H9 (cell line): Measurements from ENCODE around the gene UQCR10. TPM values are rescaled to one million over a fixed set of nuclear protein-coding genes. Genes with fewer than 3 reads are reported as not detected.

Experiments
- DNase-seq: peaks from one replicate; pipeline ENCODE4 v3.0.0-alpha.2; 2017
- H2AFZ ChIP-seq: one replicate; pipeline ENCODE4 v1.6.1; 2013; ENCODE audit warnings: mild to moderate bottlenecking, low read length, control low read depth, moderate library complexity
- H2AK5ac ChIP-seq: 2 replicates; pipeline ENCODE4 v1.6.1; 2013; ENCODE audit warnings: low read length, control low read depth, mixed read lengths; ENCODE audit not compliant: insufficient read length
- H2BK120ac ChIP-seq: one replicate; pipeline ENCODE4 v1.6.1; 2013; ENCODE audit warnings: low read depth, mild to moderate bottlenecking, low read length, control low read depth, inconsistent platforms; ENCODE audit not compliant: poor library complexity, severe bottlenecking
- H2BK12ac ChIP-seq: 2 replicates; pipeline ENCODE4 v1.6.1; 2013; ENCODE audit warnings: low read length, control low read depth, mixed read lengths, low read depth; ENCODE audit not compliant: insufficient read length
- H2BK15ac ChIP-seq: 2 replicates; pipeline ENCODE4 v1.6.1; 2013; ENCODE audit warnings: low read depth, low read length, control low read depth
- H2BK20ac ChIP-seq: one replicate; pipeline ENCODE4 v1.6.1; 2013; ENCODE audit warnings: low read depth, mild to moderate bottlenecking, low read length, control low read depth, inconsistent platforms; ENCODE audit not compliant: poor library complexity, severe bottlenecking
- H2BK5ac ChIP-seq: 2 replicates; pipeline ENCODE4 v1.6.1; 2013; ENCODE audit warnings: low read length, control low read depth, mixed read lengths; ENCODE audit not compliant: insufficient read length
- H3K14ac ChIP-seq: 2 replicates; pipeline ENCODE4 v1.6.1; 2013; ENCODE audit warnings: low read length, control low read depth; ENCODE audit not compliant: insufficient read depth
- H3K18ac ChIP-seq: 2 replicates; pipeline ENCODE4 v1.6.1; 2013; ENCODE audit warnings: low read depth, mild to moderate bottlenecking, mixed read lengths, low read length, control low read depth; ENCODE audit not compliant: insufficient read length
- H3K23ac ChIP-seq: 2 replicates; pipeline ENCODE4 v1.6.1; 2013; ENCODE audit warnings: low read length, control low read depth, mixed read lengths, low read depth; ENCODE audit not compliant: insufficient read length
- H3K23me2 ChIP-seq: 2 replicates; pipeline ENCODE4 v1.6.1; 2013; ENCODE audit warnings: low read depth, mild to moderate bottlenecking, mixed read lengths, low read length, control low read depth; ENCODE audit not compliant: insufficient read length, poor library complexity, severe bottlenecking
- H3K27ac ChIP-seq: 2 replicates; pipeline ENCODE4 v1.5.1; 2013; ENCODE audit warnings: low read length, control low read depth, mixed read lengths, low read depth; ENCODE audit not compliant: insufficient read length
- H3K27me3 ChIP-seq: 2 replicates; pipeline ENCODE4 v1.6.1; 2013; ENCODE audit warnings: low read length, control low read depth, inconsistent platforms; ENCODE audit not compliant: insufficient read depth
- H3K4ac ChIP-seq: 2 replicates; pipeline ENCODE4 v1.6.1; 2013; ENCODE audit warnings: low read depth, mild to moderate bottlenecking, control low read depth, inconsistent platforms, low read length, moderate library complexity
- H3K4me1 ChIP-seq: 2 replicates; pipeline ENCODE4 v1.6.1; 2013; ENCODE audit warnings: low read length, control low read depth, inconsistent platforms; ENCODE audit not compliant: insufficient read depth
- H3K4me2 ChIP-seq: 2 replicates; pipeline ENCODE4 v1.6.1; 2013; ENCODE audit warnings: low read length, control low read depth, mixed read lengths; ENCODE audit not compliant: insufficient read length, insufficient read depth
- H3K56ac ChIP-seq: 2 replicates; pipeline ENCODE4 v1.6.1; 2013; ENCODE audit warnings: low read depth, mild to moderate bottlenecking, mixed read lengths, low read length, control low read depth; ENCODE audit not compliant: insufficient read length
- H3K79me1 ChIP-seq: 2 replicates; pipeline ENCODE4 v1.6.1; 2013; ENCODE audit warnings: low read depth, mild to moderate bottlenecking, moderate library complexity, low read length, control low read depth, inconsistent platforms; ENCODE audit not compliant: insufficient read depth, poor library complexity, severe bottlenecking
- H3K79me2 ChIP-seq: 2 replicates; pipeline ENCODE4 v1.6.1; 2013; ENCODE audit warnings: low read length, control low read depth, inconsistent platforms; ENCODE audit not compliant: insufficient read depth
- H3K9ac ChIP-seq: 2 replicates; pipeline ENCODE4 v1.6.1; 2013; ENCODE audit warnings: low read length, control low read depth, mixed read lengths; ENCODE audit not compliant: insufficient read length; ENCODE audit errors: extremely low read depth
- H3K9me3 ChIP-seq: one replicate; pipeline ENCODE4 v1.6.1; 2013; ENCODE audit warnings: low read depth, low read length, inconsistent platforms; ENCODE audit not compliant: control insufficient read depth
- H3T11ph ChIP-seq: one replicate; pipeline ENCODE4 v1.6.1; 2013; ENCODE audit warnings: mild to moderate bottlenecking, low read length, control low read depth, inconsistent platforms
- H4K20me1 ChIP-seq: one replicate; pipeline ENCODE4 v1.6.1; 2013; ENCODE audit not compliant: control insufficient read depth, insufficient read length, insufficient read depth
- H4K5ac ChIP-seq: 2 replicates; pipeline ENCODE4 v1.6.1; 2013; ENCODE audit warnings: low read depth, mild to moderate bottlenecking, mixed read lengths, low read length, control low read depth; ENCODE audit not compliant: insufficient read length
- H4K8ac ChIP-seq: replicated peaks from 2 replicates; pipeline ENCODE4 v1.6.1; 2013; ENCODE audit warnings: low read length, control low read depth, mixed read lengths, low read depth; ENCODE audit not compliant: insufficient read length
- H4K91ac ChIP-seq: 2 replicates; pipeline ENCODE4 v1.6.1; 2013; ENCODE audit warnings: low read depth, mild to moderate bottlenecking, moderate library complexity, mixed read lengths, low read length, control low read depth; ENCODE audit not compliant: insufficient read length
- H3K27ac Mint-ChIP-seq, 3 experiments: 2 replicates in 2 of 3; 3 replicates in 1 of 3; pipeline ENCODE4 v1.8.0; 2020 to 2021; ENCODE audit warnings: mixed read lengths in 3 of 3, mild to moderate bottlenecking in 1 of 3, moderate library complexity in 1 of 3
- H3K27me3 Mint-ChIP-seq: 2 replicates; pipeline ENCODE4 v1.8.0; 2021; ENCODE audit warnings: low read depth, mild to moderate bottlenecking, moderate library complexity, mixed read lengths
- H3K36me3 Mint-ChIP-seq, 3 experiments: 2 replicates in 2 of 3; 3 replicates in 1 of 3; pipeline ENCODE4 v1.8.0; 2020 to 2021; ENCODE audit warnings: low read depth in 3 of 3, mixed read lengths in 3 of 3; ENCODE audit not compliant: insufficient read depth in 1 of 3
- H3K4me1 Mint-ChIP-seq, 2 experiments: 2 replicates each; pipeline ENCODE4 v1.8.0; 2020; ENCODE audit warnings: mixed read lengths in 2 of 2
- H3K4me3 Mint-ChIP-seq, 2 experiments: 2 replicates in 1 of 2; 3 replicates in 1 of 2; pipeline ENCODE4 v1.8.0; 2020 to 2021; ENCODE audit warnings: mild to moderate bottlenecking in 2 of 2, mixed read lengths in 2 of 2, moderate library complexity in 1 of 2
- H3K9me3 Mint-ChIP-seq, 2 experiments: 2 replicates in 1 of 2; 3 replicates in 1 of 2; pipeline ENCODE4 v1.8.0; 2020; ENCODE audit warnings: mild to moderate bottlenecking in 2 of 2, mixed read lengths in 2 of 2, moderate library complexity in 1 of 2
- WGBS: extraction: QIAGEN DNeasy Blood & Tissue Kit; methylation state at CpG from one replicate; pipeline ENCODE4 v1.1.7; 2013; ENCODE audit warnings: missing lambda C conversion rate, low lambda C conversion rate, mixed read lengths; ENCODE audit not compliant: insufficient read length; ENCODE audit errors: extremely low coverage; 5-methylcytosine and 5-hydroxymethylcytosine counted together
- total RNA-seq: library from RNA; stranded (reverse); gene quantifications from 2 replicates; pipeline ENCODE4 v1.2.1, GENCODE V29; 2021
- TF ChIP-seq, protein P1 (sequence below): fragments of 200-600 bp; sonication (generic); conservative IDR thresholded peaks from 3 replicates; pipeline ENCODE4 v1.8.0; 2021; ENCODE audit warnings: antibody characterized with exemption, mild to moderate bottlenecking

UQCR10 gene
- total RNA-seq, 1 experiment from 2014 or later = 124 TPM

DNA sequence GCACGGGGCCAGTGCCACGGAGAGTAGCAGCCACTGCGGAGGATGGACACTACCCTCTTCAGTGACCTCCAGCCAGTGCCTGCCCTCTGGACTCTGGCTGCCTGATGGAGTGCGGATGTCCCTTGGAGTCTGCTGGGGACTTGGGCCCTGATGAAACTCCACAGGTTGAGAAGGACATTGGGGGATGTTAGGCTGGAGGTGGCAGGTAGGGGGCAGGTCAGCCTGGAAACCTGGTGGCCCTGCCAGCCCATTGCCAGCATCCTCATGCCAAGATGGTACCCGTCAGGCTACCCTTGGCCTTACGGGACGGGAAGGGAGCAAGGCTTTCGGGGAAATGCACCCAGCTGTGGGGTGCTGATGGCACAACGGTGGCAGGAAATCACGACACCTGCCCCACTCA is 43.4 kb upstream of the UQCR10 start:
- H3K27ac ChIP-seq = no peak overlapping the region
- H3K9me3 Mint-ChIP-seq = no peaks in the 10 kb centered on the region; a peak in 1 of 5 replicates
- H3K27me3 ChIP-seq = peaks cover 21% of the 10 kb centered on the region; the same call in 1 of the 2 replicates
- H2BK20ac ChIP-seq = no peak overlapping the region
- no peak overlapping the region for H3K9ac ChIP-seq
- H4K5ac ChIP-seq = no peak overlapping the region
- H3K27ac Mint-ChIP-seq = no peak overlapping the region
- no peaks in the 10 kb centered on the region for H3K9me3 ChIP-seq
- no peak overlapping the region for H4K8ac ChIP-seq
- H4K20me1 ChIP-seq = no peaks in the 10 kb centered on the region
- H3K23me2 ChIP-seq = peaks cover 4% of the 10 kb centered on the region
- no peak overlapping the region for H2BK12ac ChIP-seq
- no peak overlapping the region for H3K4me2 ChIP-seq
- H3K36me3 Mint-ChIP-seq = no peaks in the 10 kb centered on the region; a peak in 1 of 7 replicates
- H4K91ac ChIP-seq = no peak overlapping the region
- TF ChIP-seq, protein P1, sequence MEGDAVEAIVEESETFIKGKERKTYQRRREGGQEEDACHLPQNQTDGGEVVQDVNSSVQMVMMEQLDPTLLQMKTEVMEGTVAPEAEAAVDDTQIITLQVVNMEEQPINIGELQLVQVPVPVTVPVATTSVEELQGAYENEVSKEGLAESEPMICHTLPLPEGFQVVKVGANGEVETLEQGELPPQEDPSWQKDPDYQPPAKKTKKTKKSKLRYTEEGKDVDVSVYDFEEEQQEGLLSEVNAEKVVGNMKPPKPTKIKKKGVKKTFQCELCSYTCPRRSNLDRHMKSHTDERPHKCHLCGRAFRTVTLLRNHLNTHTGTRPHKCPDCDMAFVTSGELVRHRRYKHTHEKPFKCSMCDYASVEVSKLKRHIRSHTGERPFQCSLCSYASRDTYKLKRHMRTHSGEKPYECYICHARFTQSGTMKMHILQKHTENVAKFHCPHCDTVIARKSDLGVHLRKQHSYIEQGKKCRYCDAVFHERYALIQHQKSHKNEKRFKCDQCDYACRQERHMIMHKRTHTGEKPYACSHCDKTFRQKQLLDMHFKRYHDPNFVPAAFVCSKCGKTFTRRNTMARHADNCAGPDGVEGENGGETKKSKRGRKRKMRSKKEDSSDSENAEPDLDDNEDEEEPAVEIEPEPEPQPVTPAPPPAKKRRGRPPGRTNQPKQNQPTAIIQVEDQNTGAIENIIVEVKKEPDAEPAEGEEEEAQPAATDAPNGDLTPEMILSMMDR = peak; percentile 47; the same call in 2 of the 3 replicates
- WGBS = no CpG with 5 or more reads among the region's 10 CpGs
- no peak overlapping the region for H3K4me3 Mint-ChIP-seq
- peaks cover 11 to 18% of the 10 kb centered on the region in 2 experiments; a peak in 3 of 4 replicates for H3K4me1 Mint-ChIP-seq
- no peak overlapping the region for H3K56ac ChIP-seq
- H3T11ph ChIP-seq = no peak overlapping the region
- H3K79me2 ChIP-seq = no peaks in the 10 kb centered on the region
- no peak overlapping the region for H2AK5ac ChIP-seq
- no peaks in the 10 kb centered on the region for H3K4me1 ChIP-seq
- H3K18ac ChIP-seq = no peak overlapping the region
- H3K14ac ChIP-seq = no peak overlapping the region
- peaks cover 70% of the 10 kb centered on the region for H3K27me3 Mint-ChIP-seq
- H2BK5ac ChIP-seq = no peak overlapping the region
- no peak overlapping the region for H2BK120ac ChIP-seq
- no peak overlapping the region for H3K23ac ChIP-seq
- H3K79me1 ChIP-seq = no peaks in the 10 kb centered on the region
- no peak for DNase-seq
- no peak overlapping the region for H2AFZ ChIP-seq
- no peak overlapping the region for H2BK15ac ChIP-seq
- no peak overlapping the region for H3K4ac ChIP-seq
